WERI-Rb-1 (cell line): ENCODE data around the gene RNF19B.
A peak's percentile ranks its signal among the peaks of the same experiment; 100 is the strongest.

Experiments used
- DNase-seq: peaks from one replicate; pipeline ENCODE4 v3.0.0-alpha.2; 2020
- H3K27ac ChIP-seq: fragments of 250-450 bp; sonication (Bioruptor Pico); 2 replicates; pipeline ENCODE4 v1.5.1; 2020; ENCODE audit warnings: mild to moderate bottlenecking, moderate library complexity
- H3K27me3 ChIP-seq: fragments of 250-450 bp; sonication (Bioruptor Pico); 2 replicates; pipeline ENCODE4 v1.5.1; 2021; ENCODE audit warnings: mild to moderate bottlenecking, low read depth, moderate library complexity; ENCODE audit not compliant: insufficient read depth, severe bottlenecking
- H3K36me3 ChIP-seq: fragments of 250-450 bp; sonication (Bioruptor Pico); 2 replicates; pipeline ENCODE4 v1.5.1; 2020; ENCODE audit warnings: mild to moderate bottlenecking, moderate library complexity
- H3K4me3 ChIP-seq: 2 replicates; pipeline ENCODE4 v1.5.1; 2011; ENCODE audit warnings: low read depth, mild to moderate bottlenecking, control low read depth, low read length
- H3K9me3 ChIP-seq: fragments of 250-450 bp; sonication (Bioruptor Pico); 2 replicates; pipeline ENCODE4 v1.5.1; 2021; ENCODE audit warnings: mild to moderate bottlenecking, moderate library complexity; ENCODE audit not compliant: severe bottlenecking
- TF ChIP-seq, protein P1 (sequence below): IDR thresholded peaks from 2 replicates; pipeline ENCODE4 v1.5.1; 2011; ENCODE audit warnings: low read depth, mild to moderate bottlenecking, control low read depth, inconsistent platforms, low read length

The RNF19B gene, protein sequence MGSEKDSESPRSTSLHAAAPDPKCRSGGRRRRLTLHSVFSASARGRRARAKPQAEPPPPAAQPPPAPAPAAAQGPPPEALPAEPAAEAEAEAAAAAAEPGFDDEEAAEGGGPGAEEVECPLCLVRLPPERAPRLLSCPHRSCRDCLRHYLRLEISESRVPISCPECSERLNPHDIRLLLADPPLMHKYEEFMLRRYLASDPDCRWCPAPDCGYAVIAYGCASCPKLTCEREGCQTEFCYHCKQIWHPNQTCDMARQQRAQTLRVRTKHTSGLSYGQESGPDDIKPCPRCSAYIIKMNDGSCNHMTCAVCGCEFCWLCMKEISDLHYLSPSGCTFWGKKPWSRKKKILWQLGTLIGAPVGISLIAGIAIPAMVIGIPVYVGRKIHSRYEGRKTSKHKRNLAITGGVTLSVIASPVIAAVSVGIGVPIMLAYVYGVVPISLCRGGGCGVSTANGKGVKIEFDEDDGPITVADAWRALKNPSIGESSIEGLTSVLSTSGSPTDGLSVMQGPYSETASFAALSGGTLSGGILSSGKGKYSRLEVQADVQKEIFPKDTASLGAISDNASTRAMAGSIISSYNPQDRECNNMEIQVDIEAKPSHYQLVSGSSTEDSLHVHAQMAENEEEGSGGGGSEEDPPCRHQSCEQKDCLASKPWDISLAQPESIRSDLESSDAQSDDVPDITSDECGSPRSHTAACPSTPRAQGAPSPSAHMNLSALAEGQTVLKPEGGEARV

DNA sequence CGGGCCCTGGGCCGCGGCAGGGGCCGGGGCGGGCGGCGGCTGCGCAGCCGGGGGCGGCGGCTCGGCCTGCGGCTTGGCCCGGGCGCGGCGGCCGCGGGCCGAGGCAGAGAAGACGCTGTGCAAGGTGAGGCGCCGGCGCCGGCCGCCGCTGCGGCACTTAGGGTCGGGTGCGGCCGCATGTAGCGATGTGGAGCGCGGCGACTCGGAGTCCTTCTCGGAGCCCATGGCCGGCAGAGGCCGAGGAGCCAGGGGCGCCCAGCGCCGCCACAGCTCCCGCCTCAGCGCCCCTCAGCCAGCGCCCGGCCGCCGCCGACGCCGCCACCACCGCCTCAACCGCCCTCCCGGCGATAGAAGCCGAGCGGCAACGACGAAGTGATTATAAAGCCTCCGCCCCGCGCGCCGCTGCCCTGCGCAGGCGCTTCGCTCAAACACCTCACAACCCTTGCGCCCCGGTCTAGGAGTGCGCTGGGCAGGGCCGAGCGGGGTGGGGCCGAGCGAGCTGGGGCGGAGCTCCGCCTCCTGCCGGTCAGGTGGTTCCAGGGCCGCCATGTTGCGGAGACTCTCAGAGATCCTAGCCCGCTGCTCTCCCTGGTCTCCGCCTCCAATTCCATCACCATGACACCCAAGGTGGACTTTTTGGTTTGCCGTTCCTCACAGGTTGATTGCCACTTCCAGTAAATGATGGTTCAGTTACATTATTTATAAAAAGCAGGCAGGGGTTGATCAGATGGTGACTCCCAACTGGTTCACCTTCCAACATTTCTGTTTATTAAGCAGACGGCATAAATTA, at the start of gene RNF19B:
RNF19B (minus strand) TSS at position 349 of the 790 bp plus-strand sequence; CDS start at position 225, 124 bp downstream.
- Histone ChIP-seq H3K27me3 (no peaks in the 10 kb centered on the region), H3K9me3 (no peaks in the 10 kb centered on the region), H3K36me3 (no peaks in the 10 kb centered on the region; the same call in 1 of the 2 replicates), H3K4me3 (peak within 1 kb of the TSS; percentile 84), H3K27ac (peak within 1 kb of the TSS; percentile 93)
- TF ChIP-seq, protein P1, sequence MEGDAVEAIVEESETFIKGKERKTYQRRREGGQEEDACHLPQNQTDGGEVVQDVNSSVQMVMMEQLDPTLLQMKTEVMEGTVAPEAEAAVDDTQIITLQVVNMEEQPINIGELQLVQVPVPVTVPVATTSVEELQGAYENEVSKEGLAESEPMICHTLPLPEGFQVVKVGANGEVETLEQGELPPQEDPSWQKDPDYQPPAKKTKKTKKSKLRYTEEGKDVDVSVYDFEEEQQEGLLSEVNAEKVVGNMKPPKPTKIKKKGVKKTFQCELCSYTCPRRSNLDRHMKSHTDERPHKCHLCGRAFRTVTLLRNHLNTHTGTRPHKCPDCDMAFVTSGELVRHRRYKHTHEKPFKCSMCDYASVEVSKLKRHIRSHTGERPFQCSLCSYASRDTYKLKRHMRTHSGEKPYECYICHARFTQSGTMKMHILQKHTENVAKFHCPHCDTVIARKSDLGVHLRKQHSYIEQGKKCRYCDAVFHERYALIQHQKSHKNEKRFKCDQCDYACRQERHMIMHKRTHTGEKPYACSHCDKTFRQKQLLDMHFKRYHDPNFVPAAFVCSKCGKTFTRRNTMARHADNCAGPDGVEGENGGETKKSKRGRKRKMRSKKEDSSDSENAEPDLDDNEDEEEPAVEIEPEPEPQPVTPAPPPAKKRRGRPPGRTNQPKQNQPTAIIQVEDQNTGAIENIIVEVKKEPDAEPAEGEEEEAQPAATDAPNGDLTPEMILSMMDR: no peak
- peak; percentile 97 for DNase-seq

DNA sequence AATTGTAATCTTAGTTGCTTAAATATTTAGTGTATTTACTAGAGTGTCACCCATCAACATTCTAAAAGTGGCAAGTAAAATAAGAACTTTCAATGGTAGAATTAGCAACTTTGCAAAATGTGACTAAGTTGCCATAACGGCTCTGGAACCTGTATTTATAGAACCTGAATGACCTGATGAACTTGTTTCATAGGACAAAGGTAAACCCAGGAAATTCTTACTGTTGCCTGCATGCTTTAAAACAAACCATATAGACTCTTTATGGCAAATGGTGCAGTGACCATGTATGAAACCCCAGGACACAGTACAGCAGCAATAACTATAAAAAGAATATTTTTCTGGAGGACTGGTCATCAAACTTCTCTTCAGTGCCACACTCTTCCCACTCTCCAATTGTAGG, 49.2 kb upstream of the RNF19B start:
- peaks cover 69% of the 10 kb centered on the region for H3K36me3 ChIP-seq

DNA sequence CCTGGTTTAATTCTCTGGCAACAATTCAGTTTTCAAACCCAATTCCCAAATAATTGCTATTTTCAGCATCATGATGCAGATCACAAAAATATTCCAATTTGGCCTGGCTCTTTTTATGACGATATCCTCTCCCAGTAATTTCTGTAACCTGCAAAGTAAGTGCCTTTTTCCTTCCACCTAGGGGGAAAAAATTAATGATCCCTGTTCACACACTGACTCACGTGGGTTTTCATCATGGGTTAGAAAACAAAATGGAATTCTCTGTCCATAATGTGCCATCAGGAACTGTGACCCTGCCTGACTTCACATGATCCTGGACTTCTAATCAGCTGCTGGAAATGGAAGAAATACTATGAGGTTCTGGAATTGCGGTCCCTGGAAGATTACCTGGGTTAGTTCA, 47.6 kb upstream of the RNF19B start:
- Histone ChIP-seq H3K27me3 (no peaks in the 10 kb centered on the region), H3K27ac (no peak overlapping the region), H3K36me3 (peaks cover 62% of the 10 kb centered on the region), H3K4me3 (no peak overlapping the region), H3K9me3 (no peaks in the 10 kb centered on the region)
- no peak for DNase-seq
- TF ChIP-seq, protein P1: no peak

More for the DNA sequence above, 49.2 kb upstream of the RNF19B start:
- no peak for DNase-seq
- TF ChIP-seq, protein P1: no peak
- no peaks in the 10 kb centered on the region for H3K9me3 ChIP-seq
- no peak overlapping the region for H3K27ac ChIP-seq
- no peaks in the 10 kb centered on the region for H3K27me3 ChIP-seq
- H3K4me3 ChIP-seq: no peak overlapping the region

DNA sequence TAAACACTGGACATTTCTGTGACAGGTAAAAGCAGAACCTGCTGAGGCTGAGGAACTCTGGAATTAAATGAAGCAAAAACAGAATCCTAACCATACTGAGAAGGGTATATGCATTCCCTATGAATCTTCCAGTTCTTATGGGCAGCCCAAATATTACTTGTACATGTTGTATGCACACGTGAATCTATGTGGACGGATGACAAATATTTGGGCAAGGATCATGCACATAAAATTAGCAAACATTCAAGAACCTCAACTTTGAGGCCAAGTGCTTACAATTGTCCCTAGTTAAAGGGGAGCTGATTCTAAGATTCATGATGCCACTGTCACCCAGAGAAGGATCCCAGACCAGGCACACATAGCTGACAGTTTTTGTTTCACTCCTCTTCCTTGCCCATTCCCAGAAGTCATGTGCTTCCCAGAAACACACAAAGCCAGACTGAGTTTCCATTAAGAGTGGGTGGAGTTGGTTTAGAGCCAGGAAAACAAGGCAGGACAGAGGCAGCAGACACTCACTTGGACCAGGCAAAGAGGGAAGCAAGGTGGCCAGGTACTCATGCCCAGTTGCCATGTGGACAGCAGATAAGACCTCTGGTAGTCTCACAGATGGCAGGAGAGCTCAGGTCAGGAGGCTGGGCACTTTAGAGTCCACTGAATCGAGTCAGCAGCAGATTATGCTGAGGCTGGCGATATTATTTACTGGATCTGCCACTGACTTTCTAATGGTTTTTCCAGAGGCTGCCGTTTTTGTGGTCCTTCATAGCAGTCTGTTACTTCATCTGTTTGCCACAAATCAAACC, 46.5 kb upstream of the RNF19B start:
- H3K4me3 ChIP-seq: no peak overlapping the region
- H3K27me3 ChIP-seq: no peaks in the 10 kb centered on the region
- H3K36me3 ChIP-seq: peaks cover 61% of the 10 kb centered on the region
- H3K27ac ChIP-seq: no peak overlapping the region
- H3K9me3 ChIP-seq: no peaks in the 10 kb centered on the region
- no peak for DNase-seq
- TF ChIP-seq, protein P1: no peak

DNA sequence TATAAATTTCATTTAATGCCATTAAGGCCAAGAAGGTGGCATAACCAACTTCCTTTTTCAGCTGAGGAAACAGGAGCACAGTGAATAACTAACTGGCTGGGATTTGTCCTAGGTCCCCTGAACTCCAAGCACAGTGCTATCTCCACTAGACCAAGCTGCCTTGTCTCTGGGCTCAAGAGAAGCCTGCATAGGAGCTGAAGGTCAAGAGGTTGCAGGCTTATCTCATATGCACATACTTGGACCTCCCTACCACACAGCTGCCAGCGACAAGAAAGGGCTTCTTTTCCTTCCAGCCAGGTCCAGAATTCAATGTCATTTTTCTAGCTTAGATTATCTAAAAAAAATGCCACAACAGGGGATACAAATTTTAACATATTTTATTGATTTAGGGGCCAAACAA, 45.0 kb upstream of the RNF19B start:
- Histone ChIP-seq H3K36me3 (peaks cover 59% of the 10 kb centered on the region), H3K27ac (no peak overlapping the region), H3K9me3 (no peaks in the 10 kb centered on the region), H3K4me3 (no peak overlapping the region), H3K27me3 (no peaks in the 10 kb centered on the region)
- TF ChIP-seq, protein P1: no peak
- DNase-seq: no peak
